ENCODE data around the gene TMOD4. TPM values are rescaled to one million over a fixed set of nuclear protein-coding genes. Genes with fewer than 3 reads are reported as not detected.

Gene TMOD4
- total RNA-seq, 1 donor, result 0.54 TPM

GRCh38 chr1:151143057-151143435 is 32.7 kb downstream of the TMOD4 start:
- no peak for TF ChIP-seq CTCF (IDR thresholded peaks at IDR 0.05; ENCODE audit: insufficient read depth, low read length)
- no peak overlapping the region for H3K4me3 ChIP-seq (ENCODE audit: low read depth, low read length)
- no peak for DNase-seq (ENCODE audit: low read depth)

GRCh38 chr1:151142411-151143056 is 33.2 kb downstream of the TMOD4 start:
- H3K4me3 ChIP-seq (ENCODE audit: low read depth, low read length), result no peak overlapping the region
- DNase-seq (ENCODE audit: low read depth), result no peak
- TF ChIP-seq CTCF (IDR thresholded peaks at IDR 0.05; ENCODE audit: insufficient read depth, low read length), result no peak

- H3K4me3 ChIP-seq (ENCODE audit: low read depth, low read length), result no peak overlapping the region
- no peak for TF ChIP-seq CTCF (IDR thresholded peaks at IDR 0.05; ENCODE audit: insufficient read depth, low read length)
- no peak for DNase-seq (ENCODE audit: low read depth)
These were observed 38.0 kb downstream of the TMOD4 start for GRCh38 chr1:151137789-151138188.

- DNase-seq (ENCODE audit: low read depth), result no peak
- no peak for TF ChIP-seq CTCF (IDR thresholded peaks at IDR 0.05; ENCODE audit: insufficient read depth, low read length)
- H3K4me3 ChIP-seq (ENCODE audit: low read depth, low read length), result no peak overlapping the region
These were observed 40.1 kb downstream of the TMOD4 start for GRCh38 chr1:151135433-151136385.

- no peak overlapping the region for H3K4me3 ChIP-seq (ENCODE audit: low read depth, low read length)
- TF ChIP-seq CTCF (IDR thresholded peaks at IDR 0.05; ENCODE audit: insufficient read depth, low read length), result no peak
- no peak for DNase-seq (ENCODE audit: low read depth)
These were observed 40.8 kb downstream of the TMOD4 start for GRCh38 chr1:151134991-151135390.

GRCh38 chr1:151134396-151134795 is 41.4 kb downstream of the TMOD4 start:
- no peak overlapping the region for H3K4me3 ChIP-seq (ENCODE audit: low read depth, low read length)
- no peak for TF ChIP-seq CTCF (IDR thresholded peaks at IDR 0.05; ENCODE audit: insufficient read depth, low read length)
- no peak for DNase-seq (ENCODE audit: low read depth)
